Panc1 (cell line): ENCODE data around the gene ABCC10. TPM values are rescaled to one million over a fixed set of nuclear protein-coding genes. Genes with fewer than 3 reads are reported as not detected.
"Not testable (repeated sequence)": the region's sequence is repeated elsewhere in the genome, so short reads cannot be mapped to it uniquely, and the experiment has no call there.

ENCODE experiments used
- ATAC-seq: fragments of 200-7000 bp; cut with Tn5 transposase; 2 replicates; pipeline ENCODE4 v1.9.1; 2020; ENCODE audit warnings: mild to moderate bottlenecking, moderate library complexity
- BruUV-seq: library from RNA; stranded (reverse); fragments of 400-500 nt; replicated peaks from 2 replicates; lab custom pipeline; 2021; lab: Mats Ljungman, UMichigan
- CTCF ChIA-PET: fragments of 300-600 bp; sonication (Branson Sonifier 250); formaldehyde crosslinking; loops from one replicate; lab custom pipeline; 2022; ENCODE audit warnings: antibody characterized with exemption; lab: Charles Lee
- POLR2A ChIA-PET: fragments of 300-600 bp; sonication (Branson Sonifier 250); formaldehyde crosslinking; loops from one replicate; lab custom pipeline; 2022; ENCODE audit warnings: antibody characterized with exemption; lab: Charles Lee
- DNase-seq: peaks from one replicate; pipeline ENCODE4 v3.0.0-alpha.2; 2010; ENCODE audit warnings: low read depth, low spot score
- H3K27ac ChIP-seq: 2 replicates; pipeline ENCODE4 v1.5.1; 2011; ENCODE audit warnings: mild to moderate bottlenecking, low read length, inconsistent platforms
- H3K27me3 ChIP-seq: fragments of 200-500 bp; sonication (Bioruptor generic); 2 replicates; pipeline ENCODE4 v1.6.0; 2014; ENCODE audit warnings: low read length, inconsistent platforms; ENCODE audit not compliant: control insufficient read depth, insufficient read depth
- H3K36me3 ChIP-seq: fragments of 200-500 bp; sonication (Bioruptor generic); 2 replicates; pipeline ENCODE4 v1.5.1; 2014; ENCODE audit warnings: inconsistent platforms, mild to moderate bottlenecking, low read length, moderate library complexity; ENCODE audit not compliant: control insufficient read depth, insufficient read depth
- H3K4me1 ChIP-seq: 2 replicates; pipeline ENCODE4 v1.5.1; 2011; ENCODE audit warnings: inconsistent platforms, mild to moderate bottlenecking, low read length, moderate library complexity; ENCODE audit not compliant: control insufficient read depth, insufficient read depth
- H3K4me3 ChIP-seq, 2 experiments: 2 replicates each; pipeline ENCODE4 v1.5.1; 2011 to 2012; ENCODE audit warnings: low read depth in 2 of 2, low read length in 2 of 2, mild to moderate bottlenecking in 2 of 2, inconsistent platforms in 1 of 2, moderate library complexity in 1 of 2
- H3K9me3 ChIP-seq: fragments of 200-500 bp; sonication (Bioruptor generic); 2 replicates; pipeline ENCODE4 v1.5.1; 2014; ENCODE audit warnings: low read depth, mild to moderate bottlenecking, inconsistent platforms, low read length, moderate library complexity; ENCODE audit not compliant: control insufficient read depth, insufficient read depth
- CTCF ChIP-seq: fragments of 450-650 bp; IDR thresholded peaks from 2 replicates; pipeline ENCODE4 v1.5.1; 2017; ENCODE audit warnings: mild to moderate bottlenecking
- POLR2AphosphoS5 ChIP-seq: IDR thresholded peaks from 2 replicates; pipeline ENCODE4 v1.6.1; 2012; ENCODE audit warnings: mild to moderate bottlenecking, low read depth, low read length, moderate library complexity
- REST ChIP-seq, 2 experiments: IDR thresholded peaks; 2 replicates each; pipeline ENCODE4 v1.6.1; 2011 to 2012; ENCODE audit warnings: low read depth in 2 of 2, control low read depth in 1 of 2, low read length in 1 of 2, mild to moderate bottlenecking in 1 of 2, moderate library complexity in 1 of 2; ENCODE audit not compliant: insufficient read depth in 1 of 2
- SIN3A ChIP-seq: IDR thresholded peaks from 2 replicates; pipeline ENCODE4 v1.6.1; 2012; ENCODE audit warnings: low read depth, mild to moderate bottlenecking, low read length, moderate library complexity, borderline replicate concordance; ENCODE audit not compliant: insufficient read depth
- TCF7L2 ChIP-seq: IDR thresholded peaks from 2 replicates; pipeline ENCODE4 v1.6.1; 2011; ENCODE audit warnings: mild to moderate bottlenecking, low read depth, low read length, inconsistent platforms
- in situ Hi-C: cut with HindIII; loops from 2 replicates; pipeline ENCODE4 v1.10.0; 2016; ENCODE audit warnings: low sequenced_read_pairs, low pct_unique_long_range_greater_than_20kb
- intact Hi-C: fragments of 100-400 bp; cut with micrococcal nuclease; formaldehyde crosslinking; loops from one replicate; pipeline ENCODE4 v1.10.0; 2022; ENCODE audit not compliant: unreplicated experiment
- total RNA-seq: library from RNA; stranded (reverse); gene quantifications from one replicate; pipeline ENCODE4 v1.2.1, GENCODE V29; 2021; ENCODE audit not compliant: unreplicated experiment

Gene ABCC10
- total RNA-seq, 1 experiment from 2014 or later: 52.7 TPM

- DNase-seq, H3K36me3 ChIP-seq, H3K4me1 ChIP-seq, in situ Hi-C loops, ATAC-seq, H3K9me3 ChIP-seq, BruUV-seq, H3K4me3 ChIP-seq, H3K27ac ChIP-seq, POLR2A ChIA-PET, CTCF ChIA-PET, H3K27me3 ChIP-seq: not testable (repeated sequence)
- intact Hi-C loops: loop anchor here (5.0 kb wide), 1 partner anchor 1062 kb away; no protein-coding TSS in a partner anchor
Measured at GRCh38 chr6:43410776-43411175, 16.6 kb upstream of the ABCC10 start.

- TF ChIP-seq SIN3A (no peak), REST (IDR thresholded peaks at IDR 0.05; ENCODE audit: insufficient read depth in 1 of 2, low read depth in 2 of 2, low read length in 1 of 2) (no peak), TCF7L2 (no peak), POLR2AphosphoS5 (no peak), CTCF (no peak)
- ATAC-seq (no peak), DNase-seq (no peak)
- intact Hi-C loops: loop anchor here (5.0 kb wide), 1 partner anchor 1060 kb away; no protein-coding TSS in a partner anchor
- Histone ChIP-seq H3K4me3 (no peak overlapping the region), H3K27me3 (no peaks in the 10 kb centered on the region), H3K36me3 (no peaks in the 10 kb centered on the region), H3K4me1 (no peaks in the 10 kb centered on the region), H3K27ac (no peak overlapping the region), H3K9me3 (no peaks in the 10 kb centered on the region)
- in situ Hi-C loops: no loop called here
- ChIA-PET POLR2A (no interaction called here), CTCF (no interaction called here)
- no TSS peak for BruUV-seq
Measured at GRCh38 chr6:43412541-43412940, 14.8 kb upstream of the ABCC10 start.

- Histone ChIP-seq H3K4me3 (no peak overlapping the region), H3K9me3 (no peaks in the 10 kb centered on the region), H3K36me3 (no peaks in the 10 kb centered on the region), H3K4me1 (no peaks in the 10 kb centered on the region), H3K27me3 (no peaks in the 10 kb centered on the region), H3K27ac (no peak overlapping the region)
- in situ Hi-C loops (no loop called here), intact Hi-C loops (loop anchor here (5.0 kb wide), 1 partner anchor 1059 kb away; no protein-coding TSS in a partner anchor)
- BruUV-seq: no TSS peak
- CTCF ChIA-PET: no interaction called here
- DNase-seq (no peak), ATAC-seq (no peak)
- no peak for TF ChIP-seq REST (IDR thresholded peaks at IDR 0.05; ENCODE audit: insufficient read depth in 1 of 2, low read depth in 2 of 2, low read length in 1 of 2)
- no peak for TF ChIP-seq TCF7L2
- no peak for TF ChIP-seq SIN3A
- TF ChIP-seq CTCF: no peak
- TF ChIP-seq POLR2AphosphoS5: no peak
- POLR2A ChIA-PET: no interaction called here
Measured at GRCh38 chr6:43413002-43413401, 14.3 kb upstream of the ABCC10 start.

- intact Hi-C loops, H3K9me3 ChIP-seq, BruUV-seq, POLR2A ChIA-PET, DNase-seq, H3K4me3 ChIP-seq, H3K4me1 ChIP-seq, ATAC-seq, H3K36me3 ChIP-seq, CTCF ChIA-PET, H3K27ac ChIP-seq, H3K27me3 ChIP-seq, in situ Hi-C loops: not testable (repeated sequence)
Measured at GRCh38 chr6:43415275-43415674, 12.1 kb upstream of the ABCC10 start.
